NCI-H510A (cell line): ENCODE results near the gene VWCE.
"Not testable (repeated sequence)": the region's sequence is repeated elsewhere in the genome, so short reads cannot be mapped to it uniquely, and the experiment has no call there.

Experiments used
- DNase-seq: peaks from one replicate; lab custom pipeline; 2025; lab: John Stamatoyannopoulos, UW

VWCE gene

GRCh38 chr11:61254403-61255025, 40.6 kb downstream of the VWCE start:
- peak; percentile 9 for DNase-seq

DNA sequence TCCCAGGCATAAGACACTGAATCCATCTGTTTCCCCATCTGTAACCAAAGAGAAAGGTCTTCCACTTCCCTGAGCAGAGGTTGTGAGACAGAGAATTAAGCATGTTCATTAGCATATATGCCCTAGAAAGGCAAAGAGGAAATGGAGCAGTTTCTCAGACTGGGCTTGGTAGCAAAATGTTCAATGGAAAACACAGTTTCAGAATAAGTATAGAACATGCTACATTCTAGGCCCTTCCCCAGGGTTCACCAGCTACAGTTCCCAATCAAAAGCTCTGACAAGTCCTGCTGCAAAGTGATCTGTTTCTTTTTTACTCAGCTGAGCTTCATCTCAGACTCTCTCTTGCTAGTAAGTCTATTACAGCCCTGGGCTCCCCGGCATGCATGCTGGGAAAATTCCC, 42.8 kb downstream of the VWCE start:
- DNase-seq, result not testable (repeated sequence)

DNA sequence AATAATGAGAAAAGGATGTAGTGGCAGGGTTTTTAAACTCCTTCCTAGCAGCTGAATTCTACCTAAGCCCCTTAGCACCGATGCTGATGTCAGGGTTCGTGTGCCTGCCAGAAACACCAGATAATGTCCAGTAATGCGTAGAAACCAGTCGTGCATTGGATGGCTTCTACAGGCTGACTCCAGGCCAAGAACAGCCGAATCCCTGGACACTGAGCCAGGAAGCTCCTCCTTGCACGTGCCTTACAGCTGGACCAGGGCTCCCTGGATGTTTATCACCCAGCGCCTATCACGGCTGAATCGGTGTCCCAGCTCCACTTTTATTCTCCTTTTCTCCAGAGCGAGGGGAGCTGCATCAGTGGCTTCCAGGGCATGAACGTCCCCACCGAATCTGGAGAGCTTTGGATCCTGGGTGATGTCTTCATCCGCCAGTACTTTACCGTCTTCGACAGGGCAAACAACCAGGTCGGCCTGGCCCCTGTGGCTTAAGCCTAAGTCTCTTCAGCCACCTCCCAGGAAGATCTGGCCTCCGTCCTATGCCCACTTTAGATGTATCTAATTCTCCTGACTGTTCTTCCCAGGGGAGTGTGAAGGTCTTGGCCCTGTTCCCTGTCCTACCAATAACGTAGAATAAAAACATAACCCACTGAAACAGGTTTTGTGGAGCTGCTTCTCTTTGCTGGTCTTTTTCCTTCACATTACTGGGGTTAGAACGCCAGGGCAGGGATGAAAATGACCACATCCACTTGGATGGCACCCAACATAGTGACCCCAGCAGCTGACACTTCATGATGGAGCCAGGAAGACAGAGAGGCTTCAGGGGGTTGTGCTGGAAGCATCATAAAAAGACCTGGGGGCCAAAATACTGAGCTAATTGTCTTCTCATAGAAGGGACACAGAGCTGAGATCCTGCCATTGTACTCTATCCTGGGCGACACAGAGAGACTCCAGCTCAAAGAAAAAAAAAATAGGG, 44.0 kb downstream of the VWCE start:
- not testable (repeated sequence) for DNase-seq

- DNase-seq, result not testable (repeated sequence)
These were observed 45.9 kb downstream of the VWCE start for GRCh38 chr11:61249201-61249600.

DNA sequence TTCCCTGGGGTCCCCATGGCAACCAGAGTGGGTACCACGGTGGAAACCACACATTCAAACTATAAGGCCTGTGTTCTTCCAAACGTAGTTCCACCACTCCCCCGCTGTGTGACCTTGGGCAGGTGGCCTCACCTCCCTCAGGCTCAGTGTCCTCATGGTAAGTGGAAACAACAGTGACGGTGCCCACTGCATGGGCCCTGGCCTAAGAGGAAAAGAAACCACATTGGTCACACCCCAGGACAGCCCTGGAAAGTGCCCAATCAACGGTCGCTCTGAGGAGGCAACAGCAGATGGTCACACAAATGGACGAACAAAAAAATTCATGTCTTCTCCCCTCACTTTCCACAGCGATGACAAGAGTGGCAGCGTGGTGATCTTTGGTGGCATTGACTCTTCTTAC, 47.0 kb downstream of the VWCE start:
- DNase-seq, result not testable (repeated sequence)

- not testable (repeated sequence) for DNase-seq
These were observed 49.7 kb downstream of the VWCE start for GRCh38 chr11:61245284-61245964.

GRCh38 chr11:61241526-61241925, 53.6 kb downstream of the VWCE start:
- DNase-seq, result not testable (repeated sequence)

- not testable (repeated sequence) for DNase-seq
These were observed 54.2 kb downstream of the VWCE start, which contains the start of gene PGA5 for GRCh38 chr11:61240875-61241274. Gene PGA5, plus strand, starts transcription at chr11:61241175. Its CDS starts 52 bp downstream, at chr11:61241227.

GRCh38 chr11:61240288-61240687, 54.8 kb downstream of the VWCE start:
- DNase-seq, result not testable (repeated sequence)

- not testable (repeated sequence) for DNase-seq
These were observed 58.0 kb downstream of the VWCE start for GRCh38 chr11:61237130-61237529.

- DNase-seq, result not testable (repeated sequence)
These were observed 62.5 kb downstream of the VWCE start for GRCh38 chr11:61232548-61233145.

DNA sequence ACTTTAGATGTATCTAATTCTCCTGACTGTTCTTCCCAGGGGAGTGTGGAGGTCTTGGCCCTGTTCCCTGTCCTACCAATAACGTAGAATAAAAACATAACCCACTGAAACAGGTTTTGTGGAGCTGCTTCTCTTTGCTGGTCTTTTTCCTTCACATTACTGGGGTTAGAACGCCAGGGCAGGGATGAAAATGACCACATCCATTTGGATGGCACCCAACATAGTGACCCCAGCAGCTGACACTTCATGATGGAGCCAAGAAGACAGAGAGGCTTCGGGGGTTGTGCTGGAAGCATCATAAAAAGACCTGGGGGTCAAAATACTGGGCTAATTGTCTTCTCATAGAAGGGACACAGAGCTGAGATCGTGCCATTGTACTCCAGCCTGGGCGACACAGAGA, 63.5 kb downstream of the VWCE start:
- not testable (repeated sequence) for DNase-seq

DNA sequence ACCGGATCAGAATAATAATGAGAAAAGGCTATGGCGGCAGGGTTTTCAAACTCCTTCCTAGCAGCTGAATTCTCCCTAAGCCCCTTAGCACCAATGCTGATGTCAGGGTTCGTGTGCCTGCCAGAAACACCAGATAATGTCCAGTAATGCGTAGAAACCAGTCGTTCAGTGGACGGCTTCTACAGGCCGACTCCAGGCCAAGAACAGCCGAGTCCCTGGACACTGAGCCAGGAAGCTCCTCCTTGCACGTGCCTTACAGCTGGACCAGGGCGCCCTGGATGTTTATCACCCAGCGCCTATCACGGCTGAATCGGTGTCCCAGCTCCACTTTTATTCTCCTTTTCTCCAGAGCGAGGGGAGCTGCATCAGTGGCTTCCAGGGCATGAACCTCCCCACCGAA, 64.1 kb downstream of the VWCE start:
- DNase-seq, result not testable (repeated sequence)

GRCh38 chr11:61229458-61229857, 65.7 kb downstream of the VWCE start:
- DNase-seq, result not testable (repeated sequence)

GRCh38 chr11:61226457-61227137, 68.5 kb downstream of the VWCE start:
- not testable (repeated sequence) for DNase-seq

- DNase-seq, result not testable (repeated sequence)
These were observed 72.4 kb downstream of the VWCE start for GRCh38 chr11:61222692-61223091.

- DNase-seq, result not testable (repeated sequence)
These were observed 73.1 kb downstream of the VWCE start, which contains the start of gene PGA4 for GRCh38 chr11:61222047-61222446. Gene PGA4, plus strand, starts transcription at chr11:61222347. Its CDS starts 54 bp downstream, at chr11:61222401.

DNA sequence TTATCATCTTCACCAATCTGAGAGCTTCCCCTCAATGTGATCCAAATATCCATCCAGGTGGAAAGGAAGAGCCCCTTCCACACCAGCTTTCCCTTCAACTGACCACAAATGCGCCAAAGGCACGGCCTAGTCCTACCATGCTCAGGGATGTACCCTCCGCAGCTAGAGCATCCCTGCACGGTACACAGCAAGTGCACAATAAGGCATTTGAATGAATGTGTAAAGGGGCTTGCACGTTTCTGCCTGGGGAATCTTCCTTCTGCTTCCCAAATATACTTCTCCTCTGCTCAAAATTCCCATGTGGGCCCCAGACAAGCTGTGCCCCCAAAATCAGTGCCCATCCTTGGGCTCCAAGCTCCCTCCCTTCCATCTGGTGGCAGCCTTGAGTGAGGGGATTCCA, 76.1 kb downstream of the VWCE start:
- not testable (repeated sequence) for DNase-seq

- not testable (repeated sequence) for DNase-seq
These were observed 76.8 kb downstream of the VWCE start for GRCh38 chr11:61218306-61218705.

- DNase-seq, result not testable (repeated sequence)
These were observed 81.3 kb downstream of the VWCE start for GRCh38 chr11:61213711-61214324.

- DNase-seq, result not testable (repeated sequence)
These were observed 82.9 kb downstream of the VWCE start for GRCh38 chr11:61212202-61212601.
